Stimulated activated CD4-positive, alpha-beta T cell treated with anti-CD3 and anti-CD28 coated beads, Interleukin-1b, Interleukin-23, amount 100 ng/mL, for 48 hours (primary cell): ENCODE results near the gene PPP1R13L.
"Not testable (repeated sequence)": the region's sequence is repeated elsewhere in the genome, so short reads cannot be mapped to it uniquely, and the experiment has no call there.

Source experiments
- DNase-seq: peaks from one replicate; pipeline ENCODE4 v3.0.0-alpha.2; 2020

Gene PPP1R13L

GRCh38 chr19:45429896-45430295, 25.0 kb upstream of the PPP1R13L start:
- DNase-seq = not testable (repeated sequence)

GRCh38 chr19:45428384-45429231, 23.7 kb upstream of the PPP1R13L start:
- no peak for DNase-seq

GRCh38 chr19:45424191-45425058, 19.6 kb upstream of the PPP1R13L start:
- peak; percentile 58 for DNase-seq

GRCh38 chr19:45423589-45424190, 18.8 kb upstream of the PPP1R13L start, which contains the start of gene ERCC1:
Gene ERCC1 (minus strand): TSS chr19:45423917. CDS start chr19:45423374, 543 bp downstream.
- peak; percentile 78 for DNase-seq

GRCh38 chr19:45423033-45423588, 18.2 kb upstream of the PPP1R13L start:
- DNase-seq = peak; percentile 90

GRCh38 chr19:45421947-45422498, 17.2 kb upstream of the PPP1R13L start:
- DNase-seq = no peak

- no peak for DNase-seq
These were observed 16.0 kb upstream of the PPP1R13L start for GRCh38 chr19:45420871-45421270.

- DNase-seq = no peak
These were observed 15.5 kb upstream of the PPP1R13L start for GRCh38 chr19:45420356-45420755.

GRCh38 chr19:45419895-45420294, 15.0 kb upstream of the PPP1R13L start:
- no peak for DNase-seq

- no peak for DNase-seq
These were observed 14.5 kb upstream of the PPP1R13L start for GRCh38 chr19:45419396-45419795.

- DNase-seq = no peak
These were observed 13.9 kb upstream of the PPP1R13L start for GRCh38 chr19:45418802-45419201.

- no peak for DNase-seq
These were observed 12.3 kb upstream of the PPP1R13L start for GRCh38 chr19:45417151-45417550.

GRCh38 chr19:45414468-45414867, 9.6 kb upstream of the PPP1R13L start:
- DNase-seq = no peak

- no peak for DNase-seq
These were observed 8.6 kb upstream of the PPP1R13L start for GRCh38 chr19:45413497-45413896.

- DNase-seq = not testable (repeated sequence)
These were observed 5.5 kb upstream of the PPP1R13L start for GRCh38 chr19:45410330-45410729.

GRCh38 chr19:45409557-45409920, 4.7 kb upstream of the PPP1R13L start:
- no peak for DNase-seq

- DNase-seq = no peak
These were observed 4.1 kb upstream of the PPP1R13L start for GRCh38 chr19:45408830-45409556.

GRCh38 chr19:45408121-45408520, 3.3 kb upstream of the PPP1R13L start:
- no peak for DNase-seq

GRCh38 chr19:45407585-45407984, 2.7 kb upstream of the PPP1R13L start:
- DNase-seq = not testable (repeated sequence)

GRCh38 chr19:45407091-45407375, 2.2 kb upstream of the PPP1R13L start:
- no peak for DNase-seq

- peak; percentile 84 for DNase-seq
These were observed 1.6 kb upstream of the PPP1R13L start, which contains the start of gene POLR1G for GRCh38 chr19:45406226-45407090. Gene POLR1G (plus strand): TSS chr19:45406644. CDS start chr19:45406697, 53 bp downstream.
